ENCODE data around the gene COG7.
"Not testable (repeated sequence)": the region's sequence is repeated elsewhere in the genome, so short reads cannot be mapped to it uniquely, and the experiment has no call there.

COG7 gene

DNA sequence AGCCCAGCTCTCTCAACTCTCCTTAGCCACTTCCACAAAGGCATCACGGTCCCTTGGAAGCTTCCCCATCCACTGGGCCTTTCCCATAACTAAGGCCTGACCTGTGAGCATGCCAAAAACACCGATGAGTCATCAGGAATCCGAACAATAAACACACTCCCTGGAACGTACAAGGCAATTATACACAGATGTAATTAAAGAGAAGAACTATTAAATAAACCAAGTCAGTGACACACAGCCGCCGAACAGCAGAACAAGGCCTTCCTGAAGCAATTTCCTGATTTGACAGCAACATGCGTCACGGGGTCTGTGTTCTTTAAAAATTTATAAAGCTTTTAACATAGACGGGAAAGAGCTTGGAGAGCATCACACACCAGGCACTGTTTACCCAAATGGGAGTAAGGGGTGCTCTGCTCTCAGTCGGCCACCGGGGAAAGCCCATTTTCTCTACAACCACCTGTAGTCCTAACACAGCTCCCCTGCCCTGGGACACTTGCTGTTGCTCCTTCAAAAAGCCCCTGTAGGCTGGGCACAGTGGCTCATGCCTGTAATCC, 29.4 kb downstream of the COG7 start:
- DNase-seq (ENCODE audit: low read depth), result peak; percentile 83
- H3K4me3 ChIP-seq (ENCODE audit: low read depth, low read length), result no peak overlapping the region

DNA sequence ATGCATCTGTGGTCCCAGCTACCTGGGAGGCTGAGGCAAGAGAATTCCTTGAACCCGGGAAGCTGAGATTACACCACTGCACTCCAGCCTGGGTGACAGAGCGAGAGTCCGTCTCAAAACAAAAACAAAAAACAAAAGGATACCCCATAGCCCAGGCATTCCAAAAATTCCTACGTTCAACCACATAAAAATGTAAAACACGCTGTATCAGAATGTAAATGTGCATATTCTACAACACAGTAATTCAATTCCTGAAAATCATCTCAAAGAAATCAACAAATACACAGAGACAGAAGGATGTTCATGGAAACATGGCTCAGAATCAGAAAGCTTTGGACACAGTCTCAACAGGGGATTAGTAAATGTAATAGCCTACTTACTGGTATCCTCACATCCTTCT, 33.0 kb downstream of the COG7 start:
- no peak overlapping the region for H3K4me3 ChIP-seq (ENCODE audit: low read depth, low read length)
- DNase-seq (ENCODE audit: low read depth), result no peak

DNA sequence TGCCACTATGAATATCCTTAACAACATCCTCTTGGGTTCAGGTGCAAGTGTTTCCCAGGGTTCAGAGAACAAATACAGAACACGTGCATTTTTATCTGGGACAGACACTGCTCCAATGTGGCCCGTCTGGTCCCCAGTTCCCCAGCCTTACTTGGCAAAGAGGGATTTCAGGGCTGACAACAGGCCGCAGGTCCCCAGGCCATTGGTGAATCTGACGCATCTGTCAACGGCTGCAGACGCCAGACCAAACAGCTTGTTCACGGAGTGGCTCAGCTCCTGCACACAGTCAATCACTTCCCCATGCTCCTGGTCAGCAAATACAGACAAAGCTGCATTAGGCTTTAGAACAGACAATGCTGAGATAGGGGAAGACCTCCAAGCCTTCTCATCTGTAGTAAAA, 36.2 kb downstream of the COG7 start:
- no peak overlapping the region for H3K4me3 ChIP-seq (ENCODE audit: low read depth, low read length)
- no peak for DNase-seq (ENCODE audit: low read depth)

DNA sequence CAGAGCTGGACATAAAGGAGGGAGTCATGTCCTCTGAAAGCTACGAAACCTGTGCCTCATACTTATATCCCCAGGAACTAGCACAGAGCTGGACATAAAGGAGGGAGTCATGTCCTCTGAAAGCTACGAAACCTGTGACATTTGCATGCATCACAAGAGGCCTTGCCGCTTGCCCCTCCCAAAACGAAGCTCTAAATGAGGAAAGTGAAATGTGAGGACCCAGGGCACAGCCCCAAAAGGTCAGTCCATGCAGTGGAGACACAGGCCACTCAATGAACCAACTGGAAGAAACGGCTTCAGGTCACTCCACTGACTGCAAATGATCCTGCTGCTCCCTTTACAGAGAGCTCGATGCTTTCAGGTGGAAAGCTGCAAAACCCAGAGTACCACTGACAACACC, 38.3 kb downstream of the COG7 start:
- no peak overlapping the region for H3K4me3 ChIP-seq (ENCODE audit: low read depth, low read length)
- no peak for DNase-seq (ENCODE audit: low read depth)

DNA sequence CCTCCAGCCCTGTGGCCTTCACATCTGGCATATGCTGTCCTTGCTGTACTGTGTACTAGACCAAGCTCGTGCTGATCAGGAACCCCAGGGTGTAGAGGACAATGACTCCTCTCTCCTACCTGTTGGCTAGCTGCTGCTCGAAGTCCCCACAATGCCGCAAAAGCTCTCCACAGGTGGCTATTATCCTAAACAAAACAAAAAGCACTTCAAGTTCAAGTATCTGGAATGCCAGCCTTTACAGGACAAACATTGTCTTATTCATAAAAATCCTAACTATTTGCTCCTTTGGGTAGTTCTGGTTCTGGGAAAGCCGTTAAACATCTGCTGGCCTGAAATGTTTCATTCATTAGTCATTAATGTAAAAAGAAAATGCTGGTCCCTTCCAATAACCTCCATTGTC, 42.8 kb downstream of the COG7 start:
- no peak overlapping the region for H3K4me3 ChIP-seq (ENCODE audit: low read depth, low read length)
- DNase-seq (ENCODE audit: low read depth), result no peak

DNA sequence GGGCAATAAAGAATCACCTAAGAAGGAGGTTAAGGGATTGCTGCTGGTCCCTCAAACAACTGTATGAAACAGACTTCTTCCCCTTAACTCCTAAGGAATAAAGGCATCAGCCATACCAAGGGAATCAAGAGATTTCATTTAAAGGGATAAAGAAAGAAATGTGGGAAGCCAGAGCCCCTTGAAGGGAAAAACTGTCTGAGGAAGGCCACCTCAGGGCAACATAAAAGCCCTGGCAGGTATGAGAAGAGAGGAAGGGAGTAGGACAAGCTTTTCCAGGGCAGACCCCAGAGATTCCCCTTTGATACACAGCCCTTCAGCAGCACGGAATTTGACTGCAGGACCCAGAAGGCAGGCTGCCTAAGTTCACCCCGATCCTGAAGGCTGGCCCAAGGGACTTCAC, 43.5 kb downstream of the COG7 start:
- DNase-seq (ENCODE audit: low read depth), result no peak

DNA sequence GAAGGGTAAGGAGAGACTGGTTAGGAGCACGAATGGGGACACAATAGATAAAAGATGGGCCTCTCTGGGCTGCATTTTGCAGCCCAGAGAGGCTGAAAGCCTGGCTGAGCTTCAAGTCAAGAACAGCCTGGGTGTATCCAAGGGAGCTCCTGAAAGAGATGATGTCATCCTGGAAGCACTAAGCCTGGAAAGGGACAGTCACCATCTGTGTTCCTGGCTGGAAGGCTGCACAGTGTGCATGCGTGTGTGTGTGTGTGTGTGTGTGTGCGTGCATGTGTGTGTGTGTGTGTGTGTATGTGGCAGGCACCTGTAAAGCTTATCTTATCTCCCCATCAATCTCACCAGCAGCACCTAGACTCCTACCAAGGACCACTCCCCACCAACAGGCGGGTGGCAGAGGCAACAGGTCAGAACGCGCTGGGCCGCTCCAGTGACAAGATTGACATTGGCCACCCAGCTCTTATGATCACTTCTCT, 44.1 kb downstream of the COG7 start:
- no peak overlapping the region for H3K4me3 ChIP-seq (ENCODE audit: low read depth, low read length)
- DNase-seq (ENCODE audit: low read depth), result peak; percentile 26

More for the DNA sequence above, 43.5 kb downstream of the COG7 start:
- no peak overlapping the region for H3K4me3 ChIP-seq (ENCODE audit: low read depth, low read length)

DNA sequence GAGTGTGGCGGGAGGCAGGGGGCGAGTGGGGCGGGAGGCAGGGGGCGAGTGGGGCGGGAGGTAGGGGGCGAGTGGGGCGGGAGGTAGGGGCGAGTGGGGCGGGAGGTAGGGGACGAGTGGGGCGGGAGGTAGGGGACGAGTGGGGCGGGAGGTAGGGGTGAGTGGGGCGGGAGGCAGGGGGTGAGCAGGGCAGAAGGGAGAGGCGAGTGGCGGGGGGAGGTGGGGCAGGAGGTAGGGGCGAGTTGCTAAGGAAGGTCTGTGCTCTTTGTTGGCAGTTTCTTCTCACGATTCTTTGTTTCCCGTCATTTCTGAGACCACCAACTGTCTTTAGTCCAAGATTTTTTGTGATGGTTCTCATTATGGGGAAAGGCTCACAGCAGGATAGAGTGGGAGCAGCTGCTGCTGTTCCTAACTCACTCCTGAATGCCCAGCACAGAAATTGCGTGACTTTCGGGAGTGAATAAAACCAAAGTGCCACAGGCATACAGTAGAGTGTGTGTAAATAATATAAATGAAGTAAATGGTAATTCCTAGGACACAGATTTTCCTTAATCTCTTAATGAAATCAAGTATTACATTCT, 44.7 kb downstream of the COG7 start:
- no peak for DNase-seq (ENCODE audit: low read depth)
- H3K4me3 ChIP-seq (ENCODE audit: low read depth, low read length), result no peak overlapping the region

DNA sequence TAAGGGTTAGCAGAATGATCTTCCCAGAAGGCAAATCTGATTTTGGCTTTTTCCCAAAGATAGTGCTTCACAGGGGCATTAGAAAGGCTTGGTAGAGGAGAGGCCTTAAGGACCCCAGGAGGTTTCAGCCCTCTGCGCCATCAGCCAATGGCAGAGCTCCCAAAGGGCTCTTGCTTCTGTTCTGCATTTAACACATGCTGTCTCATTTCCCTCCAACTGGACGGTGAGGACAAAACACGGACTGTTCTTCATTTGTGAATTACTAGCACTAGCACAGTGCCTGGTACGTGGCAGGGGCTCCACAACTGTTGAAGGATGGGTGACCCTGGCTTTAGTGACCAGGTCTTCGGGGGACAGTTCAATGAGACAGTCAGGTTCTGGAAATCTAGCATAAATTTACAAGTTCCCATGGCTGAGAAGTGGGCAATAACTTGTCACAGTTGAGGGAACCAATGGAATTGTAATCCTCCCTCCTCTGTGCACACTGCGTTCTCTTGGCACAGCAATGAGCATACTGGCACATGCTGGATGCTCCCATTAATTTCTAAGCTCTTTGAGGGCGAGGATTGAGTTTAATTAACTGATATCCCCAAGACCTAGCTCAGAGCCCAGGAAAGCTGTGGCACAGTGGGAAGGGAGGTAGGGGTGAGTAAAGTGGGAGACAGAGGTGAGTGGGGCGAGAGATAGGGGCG, 45.4 kb downstream of the COG7 start:
- no peak overlapping the region for H3K4me3 ChIP-seq (ENCODE audit: low read depth, low read length)
- DNase-seq (ENCODE audit: low read depth), result no peak

DNA sequence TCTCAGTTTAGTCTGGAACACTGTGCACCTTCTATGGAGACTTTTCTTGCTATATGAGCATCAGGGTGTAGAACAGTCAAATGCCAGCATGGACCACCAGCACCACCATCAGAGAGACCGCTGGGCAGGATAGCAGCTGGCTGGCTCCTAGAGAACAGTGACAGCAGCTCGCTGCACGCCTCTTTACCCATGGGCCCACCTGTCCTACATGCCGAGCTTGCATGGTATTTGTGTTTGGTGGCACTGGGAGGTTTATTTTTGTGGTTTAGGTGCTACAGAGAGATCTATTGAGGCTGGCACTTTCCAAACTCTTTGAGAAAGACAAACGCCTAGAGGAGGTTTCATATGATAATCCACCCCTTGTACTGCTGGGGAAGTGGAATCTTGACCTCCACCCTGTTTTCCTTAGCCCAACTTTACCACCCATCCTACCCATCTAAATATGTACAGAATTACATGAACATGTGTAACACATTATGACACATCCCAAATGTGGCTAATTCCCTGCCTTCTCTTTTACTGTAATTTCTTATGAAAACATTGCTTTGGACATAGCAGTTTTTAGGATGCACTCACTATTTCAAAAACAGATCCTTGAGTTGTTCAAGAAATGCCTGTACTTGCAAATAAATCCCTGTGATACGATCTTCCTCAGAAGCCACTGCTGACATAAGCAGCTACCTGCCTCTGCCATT, 46.3 kb downstream of the COG7 start:
- no peak overlapping the region for H3K4me3 ChIP-seq (ENCODE audit: low read depth, low read length)
- no peak for DNase-seq (ENCODE audit: low read depth)

DNA sequence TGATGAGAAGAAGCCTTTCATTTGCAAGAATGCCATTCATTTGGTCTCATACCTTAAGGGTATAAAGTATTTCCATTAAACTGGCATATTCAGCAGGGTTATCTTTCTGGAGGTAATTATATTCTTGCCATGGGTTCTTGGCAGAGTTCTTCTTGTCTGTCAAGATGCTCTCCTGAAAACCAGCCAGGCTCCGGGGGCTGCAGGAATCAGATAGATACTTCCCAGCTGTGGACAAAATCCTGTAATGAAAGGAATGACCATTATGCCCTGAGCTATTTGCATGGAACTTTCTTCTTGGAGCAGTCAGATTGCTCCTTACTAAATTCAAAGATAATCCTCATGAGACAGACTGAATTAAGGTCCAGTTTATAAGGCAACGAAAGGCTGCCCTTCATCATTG, 47.0 kb downstream of the COG7 start:
- DNase-seq (ENCODE audit: low read depth), result no peak
- H3K4me3 ChIP-seq (ENCODE audit: low read depth, low read length), result no peak overlapping the region

DNA sequence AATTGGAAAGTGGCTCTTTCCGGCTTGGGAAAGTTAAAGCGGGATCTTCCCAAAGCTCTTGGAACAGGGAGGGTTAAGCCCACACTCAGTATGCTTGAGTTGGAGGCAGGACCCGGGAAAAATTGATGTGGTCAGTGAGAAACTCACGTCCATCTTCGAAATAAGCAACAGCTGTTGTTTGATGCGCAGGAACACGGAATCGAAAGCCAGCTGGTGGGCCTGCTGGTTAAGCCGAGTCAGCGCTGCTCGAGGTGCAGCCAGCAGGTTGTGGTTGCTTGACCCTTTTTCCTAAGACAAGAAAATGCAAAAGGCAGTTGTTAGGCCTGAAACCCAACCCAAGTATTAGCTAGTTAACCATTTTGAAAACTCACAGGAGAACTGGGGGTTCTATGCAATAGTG, 49.4 kb downstream of the COG7 start:
- H3K4me3 ChIP-seq (ENCODE audit: low read depth, low read length), result no peak overlapping the region
- peak; percentile 25 for DNase-seq (ENCODE audit: low read depth)

DNA sequence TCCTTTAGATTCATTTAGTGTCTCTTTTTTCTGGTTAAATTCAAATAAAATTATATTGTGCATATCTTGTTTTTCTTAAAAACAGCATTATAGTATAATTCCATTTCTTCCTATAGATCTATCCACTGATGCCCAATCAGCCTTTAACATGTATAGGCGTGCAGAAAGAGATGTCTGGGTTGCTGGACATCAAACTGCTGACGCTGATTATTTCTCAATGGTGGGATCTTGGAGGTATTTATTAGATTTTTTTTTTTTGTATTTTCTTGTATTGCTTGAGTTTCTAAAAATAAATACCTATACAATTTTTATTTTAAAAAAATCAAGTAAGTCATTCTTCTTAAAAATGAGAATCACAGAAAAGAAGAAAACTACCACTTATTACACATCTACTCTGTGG, 50.9 kb downstream of the COG7 start:
- no peak overlapping the region for H3K4me3 ChIP-seq (ENCODE audit: low read depth, low read length)
- DNase-seq (ENCODE audit: low read depth), result no peak

DNA sequence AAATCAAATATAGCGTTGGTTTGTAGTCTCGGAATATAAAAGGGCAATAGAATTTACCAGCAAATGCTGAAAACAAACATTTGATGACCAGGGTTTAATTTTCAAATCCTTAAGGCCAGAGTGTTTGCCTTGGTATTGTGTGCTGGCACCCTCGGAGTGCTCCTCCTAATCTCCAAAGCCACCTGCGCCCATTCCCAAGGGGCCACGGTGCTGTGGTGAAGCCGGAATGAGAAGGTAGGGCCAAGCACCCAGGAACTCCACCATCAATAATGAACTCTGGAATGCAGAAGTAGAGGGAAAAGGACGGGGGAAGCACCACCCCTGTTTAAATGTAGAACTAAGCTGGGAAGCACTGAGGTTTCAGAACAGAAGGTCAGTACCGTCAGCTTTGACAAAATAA, 51.9 kb downstream of the COG7 start:
- no peak for DNase-seq (ENCODE audit: low read depth)
- no peak overlapping the region for H3K4me3 ChIP-seq (ENCODE audit: low read depth, low read length)

DNA sequence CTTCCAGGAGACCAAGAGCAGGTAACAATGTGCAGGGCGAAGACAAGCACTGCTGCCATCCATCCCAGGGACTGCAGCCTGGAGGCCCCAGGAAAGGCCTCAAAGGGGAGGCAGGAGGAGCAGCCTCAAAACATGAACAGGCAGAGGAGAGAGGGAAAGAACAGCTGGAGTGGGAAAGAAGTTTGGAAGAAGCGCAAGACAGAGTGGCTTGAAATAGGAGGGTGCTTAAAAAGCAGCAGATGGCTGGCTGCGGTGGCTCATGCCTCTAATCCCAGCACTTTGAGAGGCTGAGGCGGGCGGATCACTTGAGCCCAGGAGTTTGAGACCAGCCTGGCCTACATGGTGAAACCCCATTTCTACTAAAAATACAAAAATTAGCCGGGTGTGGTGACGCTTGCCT, 52.5 kb downstream of the COG7 start:
- not testable (repeated sequence) for DNase-seq (ENCODE audit: low read depth)

DNA sequence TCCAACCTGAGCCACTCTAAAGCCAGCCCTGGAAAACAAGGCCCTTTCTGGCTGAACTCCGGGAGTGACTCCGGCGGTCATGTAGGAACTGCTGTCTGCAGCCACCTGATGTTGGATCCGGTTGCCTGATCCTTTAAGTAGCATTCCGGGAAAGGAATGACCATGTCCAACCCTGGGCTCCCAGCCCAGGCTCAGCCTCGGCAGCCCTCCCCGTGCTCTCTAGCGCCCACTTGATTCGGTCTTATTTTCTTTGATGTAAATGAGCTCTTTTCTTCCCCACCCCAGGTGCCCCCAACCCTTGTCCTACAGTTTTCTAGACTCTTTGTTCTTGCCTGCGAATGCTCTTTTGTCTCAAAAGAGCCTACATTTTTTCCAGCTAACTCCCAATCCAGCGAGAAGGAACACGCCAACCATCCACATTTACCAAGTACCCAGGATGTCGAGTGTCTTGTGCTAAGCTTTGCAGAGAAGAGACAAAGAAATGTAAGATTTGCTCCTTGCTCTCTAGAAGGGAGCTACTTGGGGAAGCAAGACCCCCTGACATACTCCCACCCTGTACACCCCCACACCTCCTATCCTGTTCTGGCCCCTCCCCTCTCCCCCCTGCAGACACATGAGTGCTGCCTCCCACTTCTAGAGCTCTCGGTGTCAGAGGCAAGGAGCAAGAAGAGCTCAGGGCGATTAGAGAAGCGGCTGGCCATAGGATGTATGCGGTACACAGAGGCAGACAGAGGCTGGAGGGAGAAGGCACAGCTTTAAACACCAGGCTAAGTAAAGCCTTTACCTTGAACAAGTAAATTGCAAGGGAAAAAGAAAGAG, 53.8 kb downstream of the COG7 start:
- no peak for DNase-seq (ENCODE audit: low read depth)
- no peak overlapping the region for H3K4me3 ChIP-seq (ENCODE audit: low read depth, low read length)

More for the DNA sequence above, 52.5 kb downstream of the COG7 start:
- not testable (repeated sequence) for H3K4me3 ChIP-seq (ENCODE audit: low read depth, low read length)

DNA sequence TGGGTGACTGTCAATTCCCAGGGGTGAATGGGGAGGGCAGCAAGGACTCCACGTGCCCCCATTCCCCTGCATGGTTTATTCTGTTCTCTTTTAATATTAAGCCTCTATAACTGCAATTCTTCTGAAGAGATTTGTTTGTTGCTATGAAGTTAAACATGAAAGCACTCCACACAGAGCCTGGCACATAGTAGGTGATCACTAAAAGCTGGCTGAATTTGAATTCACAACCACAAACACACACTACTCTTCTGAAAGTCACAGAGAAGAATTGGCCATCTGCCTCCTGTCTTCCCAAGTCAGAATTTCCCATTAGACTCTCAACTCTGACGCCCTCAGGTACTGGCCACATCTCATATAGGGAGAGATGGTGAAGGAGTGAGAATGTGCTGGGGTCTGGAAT, 55.5 kb downstream of the COG7 start:
- H3K4me3 ChIP-seq (ENCODE audit: low read depth, low read length), result no peak overlapping the region
- DNase-seq (ENCODE audit: low read depth), result no peak

DNA sequence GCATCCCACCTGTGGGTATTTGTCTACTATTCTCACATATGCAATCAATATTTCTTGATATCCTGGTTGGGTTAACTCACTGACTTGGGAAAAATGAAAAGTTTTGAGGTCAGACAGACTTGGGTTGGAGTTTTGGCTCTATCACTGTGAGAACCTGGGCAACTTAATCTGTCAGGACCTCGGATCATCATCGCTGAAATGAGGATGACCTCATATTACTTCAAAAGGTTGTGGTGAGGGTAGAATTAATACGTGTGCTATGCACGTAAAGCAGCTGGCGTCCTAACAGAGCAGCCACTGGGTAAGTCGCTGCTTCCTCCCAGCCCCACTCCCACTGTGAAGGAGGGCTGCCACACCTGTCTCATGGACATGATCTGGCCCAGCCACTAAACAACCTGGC, 57.3 kb downstream of the COG7 start:
- no peak overlapping the region for H3K4me3 ChIP-seq (ENCODE audit: low read depth, low read length)
- DNase-seq (ENCODE audit: low read depth), result no peak

DNA sequence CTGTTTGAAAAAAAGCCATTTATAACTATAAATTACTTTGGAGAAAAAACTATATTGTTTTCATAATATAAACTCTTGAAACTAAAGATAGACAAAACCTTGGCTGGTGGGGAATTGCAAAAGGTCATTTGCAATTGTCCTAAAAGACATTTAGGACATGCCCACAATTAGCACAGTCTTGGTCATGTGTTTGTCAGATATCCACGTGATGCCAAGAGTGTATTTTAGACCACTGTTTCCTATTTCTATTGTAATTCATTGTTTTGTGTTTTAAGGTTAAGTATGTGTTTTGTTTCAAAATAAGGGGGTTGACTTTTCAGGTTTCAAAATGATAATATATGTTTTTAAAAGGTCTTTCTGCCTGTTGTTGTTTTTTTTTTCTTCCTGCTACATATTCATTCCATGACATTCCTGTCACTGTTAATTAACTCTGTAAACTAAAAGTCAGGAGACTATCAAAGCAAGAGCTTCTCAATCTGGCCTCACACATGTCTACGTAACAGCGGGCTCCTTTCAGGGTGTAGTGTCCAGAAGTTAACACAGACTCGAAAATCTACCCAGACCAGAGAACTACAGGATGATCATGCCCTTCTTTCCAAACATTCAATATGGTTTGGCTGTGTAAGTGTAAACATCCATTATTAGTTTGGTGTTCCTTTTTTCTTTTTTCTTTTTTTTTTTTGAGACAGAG, 58.7 kb downstream of the COG7 start:
- H3K4me3 ChIP-seq (ENCODE audit: low read depth, low read length), result no peak overlapping the region
- DNase-seq (ENCODE audit: low read depth), result no peak
